Panc1 (cell line): Measurements from ENCODE around the gene TMEM87B. TPM values are rescaled to one million over a fixed set of nuclear protein-coding genes. Genes with fewer than 3 reads are reported as not detected.

Source experiments
- ATAC-seq: fragments of 200-7000 bp; cut with Tn5 transposase; 2 replicates; pipeline ENCODE4 v1.9.1; 2020; ENCODE audit warnings: mild to moderate bottlenecking, moderate library complexity
- BruUV-seq: library from RNA; stranded (reverse); fragments of 400-500 nt; replicated peaks from 2 replicates; lab custom pipeline; 2021; lab: Mats Ljungman, UMichigan
- CTCF ChIA-PET: fragments of 300-600 bp; sonication (Branson Sonifier 250); formaldehyde crosslinking; loops from one replicate; lab custom pipeline; 2022; ENCODE audit warnings: antibody characterized with exemption; lab: Charles Lee
- POLR2A ChIA-PET: fragments of 300-600 bp; sonication (Branson Sonifier 250); formaldehyde crosslinking; loops from one replicate; lab custom pipeline; 2022; ENCODE audit warnings: antibody characterized with exemption; lab: Charles Lee
- DNase-seq: peaks from one replicate; pipeline ENCODE4 v3.0.0-alpha.2; 2010; ENCODE audit warnings: low read depth, low spot score
- H3K27ac ChIP-seq: 2 replicates; pipeline ENCODE4 v1.5.1; 2011; ENCODE audit warnings: mild to moderate bottlenecking, low read length, inconsistent platforms
- H3K27me3 ChIP-seq: fragments of 200-500 bp; sonication (Bioruptor generic); 2 replicates; pipeline ENCODE4 v1.6.0; 2014; ENCODE audit warnings: low read length, inconsistent platforms; ENCODE audit not compliant: control insufficient read depth, insufficient read depth
- H3K36me3 ChIP-seq: fragments of 200-500 bp; sonication (Bioruptor generic); 2 replicates; pipeline ENCODE4 v1.5.1; 2014; ENCODE audit warnings: inconsistent platforms, mild to moderate bottlenecking, low read length, moderate library complexity; ENCODE audit not compliant: control insufficient read depth, insufficient read depth
- H3K4me1 ChIP-seq: 2 replicates; pipeline ENCODE4 v1.5.1; 2011; ENCODE audit warnings: inconsistent platforms, mild to moderate bottlenecking, low read length, moderate library complexity; ENCODE audit not compliant: control insufficient read depth, insufficient read depth
- H3K4me3 ChIP-seq, 2 experiments: 2 replicates each; pipeline ENCODE4 v1.5.1; 2011 to 2012; ENCODE audit warnings: low read depth in 2 of 2, low read length in 2 of 2, mild to moderate bottlenecking in 2 of 2, inconsistent platforms in 1 of 2, moderate library complexity in 1 of 2
- H3K9me3 ChIP-seq: fragments of 200-500 bp; sonication (Bioruptor generic); 2 replicates; pipeline ENCODE4 v1.5.1; 2014; ENCODE audit warnings: low read depth, mild to moderate bottlenecking, inconsistent platforms, low read length, moderate library complexity; ENCODE audit not compliant: control insufficient read depth, insufficient read depth
- POLR2AphosphoS5 ChIP-seq: IDR thresholded peaks from 2 replicates; pipeline ENCODE4 v1.6.1; 2012; ENCODE audit warnings: mild to moderate bottlenecking, low read depth, low read length, moderate library complexity
- SIN3A ChIP-seq: IDR thresholded peaks from 2 replicates; pipeline ENCODE4 v1.6.1; 2012; ENCODE audit warnings: low read depth, mild to moderate bottlenecking, low read length, moderate library complexity, borderline replicate concordance; ENCODE audit not compliant: insufficient read depth
- TCF7L2 ChIP-seq: IDR thresholded peaks from 2 replicates; pipeline ENCODE4 v1.6.1; 2011; ENCODE audit warnings: mild to moderate bottlenecking, low read depth, low read length, inconsistent platforms
- in situ Hi-C: cut with HindIII; loops from 2 replicates; pipeline ENCODE4 v1.10.0; 2016; ENCODE audit warnings: low sequenced_read_pairs, low pct_unique_long_range_greater_than_20kb
- intact Hi-C: fragments of 100-400 bp; cut with micrococcal nuclease; formaldehyde crosslinking; loops from one replicate; pipeline ENCODE4 v1.10.0; 2022; ENCODE audit not compliant: unreplicated experiment
- total RNA-seq: library from RNA; stranded (reverse); gene quantifications from one replicate; pipeline ENCODE4 v1.2.1, GENCODE V29; 2021; ENCODE audit not compliant: unreplicated experiment
- TF ChIP-seq, protein P1 (sequence below), 2 experiments: IDR thresholded peaks; 2 replicates each; pipeline ENCODE4 v1.6.1; 2011 to 2012; ENCODE audit warnings: low read depth in 2 of 2, control low read depth in 1 of 2, low read length in 1 of 2, mild to moderate bottlenecking in 1 of 2, moderate library complexity in 1 of 2; ENCODE audit not compliant: insufficient read depth in 1 of 2
- TF ChIP-seq, protein P2 (sequence below): fragments of 450-650 bp; IDR thresholded peaks from 2 replicates; pipeline ENCODE4 v1.5.1; 2017; ENCODE audit warnings: mild to moderate bottlenecking

The TMEM87B gene
- total RNA-seq, 1 experiment from 2014 or later, result 22.8 TPM

DNA sequence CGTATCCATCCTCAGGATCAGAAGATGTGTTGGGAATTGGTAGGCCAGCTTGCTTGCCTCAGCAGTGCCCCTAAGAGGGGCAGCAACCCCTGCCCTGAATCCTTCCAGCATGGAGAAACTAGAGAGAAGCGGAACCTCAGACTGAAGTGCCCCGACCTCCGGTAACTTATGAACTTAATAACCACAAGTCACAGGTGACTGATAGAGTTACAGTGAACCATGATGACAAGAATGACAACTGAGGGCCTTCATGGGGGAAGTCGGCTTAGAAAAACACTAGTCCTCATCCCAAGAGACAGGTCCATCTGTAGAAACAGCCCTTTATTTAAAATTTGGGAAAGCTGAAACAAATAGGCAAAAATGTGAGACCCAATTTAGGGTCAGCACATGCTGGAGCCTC is 42.5 kb upstream of the TMEM87B start:
- CTCF ChIA-PET, result no interaction called here
- intact Hi-C loops, result no loop called here
- no TSS peak for BruUV-seq
- no peak for ATAC-seq
- Histone ChIP-seq H3K4me1 (no peaks in the 10 kb centered on the region), H3K36me3 (peaks cover 2% of the 10 kb centered on the region; the same call in 1 of the 2 replicates), H3K27ac (no peak overlapping the region), H3K9me3 (no peaks in the 10 kb centered on the region), H3K4me3 (no peak overlapping the region), H3K27me3 (no peaks in the 10 kb centered on the region)
- no peak for TF ChIP-seq POLR2AphosphoS5
- POLR2A ChIA-PET, result no interaction called here
- no peak for DNase-seq
- in situ Hi-C loops, result no loop called here

DNA sequence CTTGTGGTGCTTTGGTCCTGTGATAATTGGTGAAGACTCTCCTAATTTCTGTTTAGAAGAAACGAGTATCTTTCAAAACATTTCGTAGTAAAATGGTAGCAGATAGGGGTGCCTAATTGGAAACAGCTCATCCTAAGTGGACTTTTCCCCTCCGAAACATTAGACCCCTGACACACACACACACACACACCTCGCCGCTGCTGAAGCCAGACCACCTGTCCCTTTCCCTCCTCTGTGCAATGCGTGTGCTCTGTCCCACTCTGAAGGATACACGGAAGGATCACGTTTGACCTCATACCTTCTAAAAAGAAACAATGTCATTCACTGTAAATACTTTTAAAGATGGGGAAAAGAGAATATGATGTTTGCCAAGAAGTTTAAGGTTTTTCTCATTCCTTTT is 36.2 kb upstream of the TMEM87B start:
- ChIA-PET CTCF (no interaction called here), POLR2A (no interaction called here)
- in situ Hi-C loops (no loop called here), intact Hi-C loops (no loop called here)
- BruUV-seq, result no TSS peak
- DNase-seq (no peak), ATAC-seq (no peak)
- H3K9me3 ChIP-seq, result no peaks in the 10 kb centered on the region
- H3K4me3 ChIP-seq, result no peak overlapping the region
- TF ChIP-seq SIN3A (no peak), TCF7L2 (no peak), POLR2AphosphoS5 (no peak)
- TF ChIP-seq, protein P1, sequence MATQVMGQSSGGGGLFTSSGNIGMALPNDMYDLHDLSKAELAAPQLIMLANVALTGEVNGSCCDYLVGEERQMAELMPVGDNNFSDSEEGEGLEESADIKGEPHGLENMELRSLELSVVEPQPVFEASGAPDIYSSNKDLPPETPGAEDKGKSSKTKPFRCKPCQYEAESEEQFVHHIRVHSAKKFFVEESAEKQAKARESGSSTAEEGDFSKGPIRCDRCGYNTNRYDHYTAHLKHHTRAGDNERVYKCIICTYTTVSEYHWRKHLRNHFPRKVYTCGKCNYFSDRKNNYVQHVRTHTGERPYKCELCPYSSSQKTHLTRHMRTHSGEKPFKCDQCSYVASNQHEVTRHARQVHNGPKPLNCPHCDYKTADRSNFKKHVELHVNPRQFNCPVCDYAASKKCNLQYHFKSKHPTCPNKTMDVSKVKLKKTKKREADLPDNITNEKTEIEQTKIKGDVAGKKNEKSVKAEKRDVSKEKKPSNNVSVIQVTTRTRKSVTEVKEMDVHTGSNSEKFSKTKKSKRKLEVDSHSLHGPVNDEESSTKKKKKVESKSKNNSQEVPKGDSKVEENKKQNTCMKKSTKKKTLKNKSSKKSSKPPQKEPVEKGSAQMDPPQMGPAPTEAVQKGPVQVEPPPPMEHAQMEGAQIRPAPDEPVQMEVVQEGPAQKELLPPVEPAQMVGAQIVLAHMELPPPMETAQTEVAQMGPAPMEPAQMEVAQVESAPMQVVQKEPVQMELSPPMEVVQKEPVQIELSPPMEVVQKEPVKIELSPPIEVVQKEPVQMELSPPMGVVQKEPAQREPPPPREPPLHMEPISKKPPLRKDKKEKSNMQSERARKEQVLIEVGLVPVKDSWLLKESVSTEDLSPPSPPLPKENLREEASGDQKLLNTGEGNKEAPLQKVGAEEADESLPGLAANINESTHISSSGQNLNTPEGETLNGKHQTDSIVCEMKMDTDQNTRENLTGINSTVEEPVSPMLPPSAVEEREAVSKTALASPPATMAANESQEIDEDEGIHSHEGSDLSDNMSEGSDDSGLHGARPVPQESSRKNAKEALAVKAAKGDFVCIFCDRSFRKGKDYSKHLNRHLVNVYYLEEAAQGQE (IDR thresholded peaks at IDR 0.05; ENCODE audit: insufficient read depth in 1 of 2, low read depth in 2 of 2, low read length in 1 of 2), result no peak
- TF ChIP-seq, protein P2, sequence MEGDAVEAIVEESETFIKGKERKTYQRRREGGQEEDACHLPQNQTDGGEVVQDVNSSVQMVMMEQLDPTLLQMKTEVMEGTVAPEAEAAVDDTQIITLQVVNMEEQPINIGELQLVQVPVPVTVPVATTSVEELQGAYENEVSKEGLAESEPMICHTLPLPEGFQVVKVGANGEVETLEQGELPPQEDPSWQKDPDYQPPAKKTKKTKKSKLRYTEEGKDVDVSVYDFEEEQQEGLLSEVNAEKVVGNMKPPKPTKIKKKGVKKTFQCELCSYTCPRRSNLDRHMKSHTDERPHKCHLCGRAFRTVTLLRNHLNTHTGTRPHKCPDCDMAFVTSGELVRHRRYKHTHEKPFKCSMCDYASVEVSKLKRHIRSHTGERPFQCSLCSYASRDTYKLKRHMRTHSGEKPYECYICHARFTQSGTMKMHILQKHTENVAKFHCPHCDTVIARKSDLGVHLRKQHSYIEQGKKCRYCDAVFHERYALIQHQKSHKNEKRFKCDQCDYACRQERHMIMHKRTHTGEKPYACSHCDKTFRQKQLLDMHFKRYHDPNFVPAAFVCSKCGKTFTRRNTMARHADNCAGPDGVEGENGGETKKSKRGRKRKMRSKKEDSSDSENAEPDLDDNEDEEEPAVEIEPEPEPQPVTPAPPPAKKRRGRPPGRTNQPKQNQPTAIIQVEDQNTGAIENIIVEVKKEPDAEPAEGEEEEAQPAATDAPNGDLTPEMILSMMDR, result no peak
- H3K4me1 ChIP-seq, result no peaks in the 10 kb centered on the region
- H3K27me3 ChIP-seq, result no peaks in the 10 kb centered on the region
- H3K27ac ChIP-seq, result no peak overlapping the region
- H3K36me3 ChIP-seq, result no peaks in the 10 kb centered on the region; the same call in 1 of the 2 replicates

DNA sequence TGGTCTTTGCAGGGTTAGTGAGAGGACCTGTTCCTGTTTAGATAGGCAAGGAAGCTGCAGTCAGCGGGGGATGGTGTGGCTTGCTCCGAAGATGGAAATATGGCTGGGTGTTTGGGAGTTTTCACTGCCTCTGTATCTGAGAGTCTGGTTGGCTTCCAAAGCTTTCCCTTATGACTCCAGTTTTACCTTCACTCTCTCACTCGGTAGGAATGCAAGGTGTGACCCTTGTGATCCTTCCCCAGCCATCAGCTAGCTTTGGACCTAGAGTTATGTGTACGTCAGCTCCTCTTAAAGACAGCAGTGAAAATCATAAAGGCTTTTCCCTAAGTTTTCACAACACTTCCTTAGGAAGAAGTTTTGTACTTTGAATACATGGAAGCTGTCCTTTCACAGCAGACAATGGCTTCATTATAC is 35.5 kb upstream of the TMEM87B start:
- ChIA-PET POLR2A (no interaction called here), CTCF (no interaction called here)
- TF ChIP-seq, protein P1 (IDR thresholded peaks at IDR 0.05; ENCODE audit: insufficient read depth in 1 of 2, low read depth in 2 of 2, low read length in 1 of 2), result no peak
- TF ChIP-seq SIN3A (no peak), TCF7L2 (no peak), POLR2AphosphoS5 (no peak)
- TF ChIP-seq, protein P2, result no peak
- no peak for ATAC-seq
- Histone ChIP-seq H3K27ac (no peak overlapping the region), H3K27me3 (no peaks in the 10 kb centered on the region), H3K9me3 (no peaks in the 10 kb centered on the region), H3K4me3 (no peak overlapping the region), H3K36me3 (no peaks in the 10 kb centered on the region; the same call in 1 of the 2 replicates), H3K4me1 (no peaks in the 10 kb centered on the region)
- no TSS peak for BruUV-seq
- DNase-seq, result no peak
- in situ Hi-C loops (no loop called here), intact Hi-C loops (no loop called here)
